ENCODE results near the gene ZNF135.

The ZNF135 gene

GRCh38 chr19:58118979-58119733 lies 60.1 kb downstream of the ZNF135 start:
- DNase-seq (ENCODE audit: low spot score): no peak
- TF ChIP-seq CTCF (IDR thresholded peaks at IDR 0.05; ENCODE audit: extremely low read depth, missing control alignments): no peak

Measured in GM20000 (cell line).